Tibial nerve (tissue), 3 donors: ENCODE measurements around the gene ECT2L.

ENCODE experiments used
- POLR2A ChIP-seq, 2 donors: fragments of 450-650 bp; IDR thresholded peaks; one replicate each; pipeline ENCODE4 v1.6.1; 2017; ENCODE audit warnings: antibody characterized with exemption in 2 of 2, mild to moderate bottlenecking in 2 of 2, moderate library complexity in 2 of 2
- TF ChIP-seq, protein P1 (sequence below), 5 experiments: fragments of 200-600 bp in 3 of 5; fragments of 450-650 bp in 2 of 5; sonication (generic) in 3 of 5; IDR thresholded peaks; one replicate each; pipeline ENCODE4 v1.5.1; 2016 to 2019; ENCODE audit warnings: antibody characterized with exemption in 5 of 5, mild to moderate bottlenecking in 3 of 5, moderate library complexity in 2 of 5

GRCh38 chr6:138787138-138787537 is 8.7 kb upstream of the ECT2L start:
- TF ChIP-seq, protein P1, sequence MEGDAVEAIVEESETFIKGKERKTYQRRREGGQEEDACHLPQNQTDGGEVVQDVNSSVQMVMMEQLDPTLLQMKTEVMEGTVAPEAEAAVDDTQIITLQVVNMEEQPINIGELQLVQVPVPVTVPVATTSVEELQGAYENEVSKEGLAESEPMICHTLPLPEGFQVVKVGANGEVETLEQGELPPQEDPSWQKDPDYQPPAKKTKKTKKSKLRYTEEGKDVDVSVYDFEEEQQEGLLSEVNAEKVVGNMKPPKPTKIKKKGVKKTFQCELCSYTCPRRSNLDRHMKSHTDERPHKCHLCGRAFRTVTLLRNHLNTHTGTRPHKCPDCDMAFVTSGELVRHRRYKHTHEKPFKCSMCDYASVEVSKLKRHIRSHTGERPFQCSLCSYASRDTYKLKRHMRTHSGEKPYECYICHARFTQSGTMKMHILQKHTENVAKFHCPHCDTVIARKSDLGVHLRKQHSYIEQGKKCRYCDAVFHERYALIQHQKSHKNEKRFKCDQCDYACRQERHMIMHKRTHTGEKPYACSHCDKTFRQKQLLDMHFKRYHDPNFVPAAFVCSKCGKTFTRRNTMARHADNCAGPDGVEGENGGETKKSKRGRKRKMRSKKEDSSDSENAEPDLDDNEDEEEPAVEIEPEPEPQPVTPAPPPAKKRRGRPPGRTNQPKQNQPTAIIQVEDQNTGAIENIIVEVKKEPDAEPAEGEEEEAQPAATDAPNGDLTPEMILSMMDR (IDR thresholded peaks at IDR 0.05), result no peak
- TF ChIP-seq POLR2A (IDR thresholded peaks at IDR 0.05), result no peak
